GM10266 (cell line): ENCODE measurements around the gene MEF2B.

ENCODE experiments used
- DNase-seq: peaks from one replicate; pipeline ENCODE4 v3.0.0; 2012; ENCODE audit errors: extremely low spot score
- TF ChIP-seq, protein P1 (sequence below): IDR thresholded peaks from 2 replicates; pipeline ENCODE4 v1.5.1; 2012; ENCODE audit warnings: mild to moderate bottlenecking, low read depth; ENCODE audit not compliant: control insufficient read depth, insufficient read depth; ENCODE audit errors: missing control alignments

Gene MEF2B

DNA sequence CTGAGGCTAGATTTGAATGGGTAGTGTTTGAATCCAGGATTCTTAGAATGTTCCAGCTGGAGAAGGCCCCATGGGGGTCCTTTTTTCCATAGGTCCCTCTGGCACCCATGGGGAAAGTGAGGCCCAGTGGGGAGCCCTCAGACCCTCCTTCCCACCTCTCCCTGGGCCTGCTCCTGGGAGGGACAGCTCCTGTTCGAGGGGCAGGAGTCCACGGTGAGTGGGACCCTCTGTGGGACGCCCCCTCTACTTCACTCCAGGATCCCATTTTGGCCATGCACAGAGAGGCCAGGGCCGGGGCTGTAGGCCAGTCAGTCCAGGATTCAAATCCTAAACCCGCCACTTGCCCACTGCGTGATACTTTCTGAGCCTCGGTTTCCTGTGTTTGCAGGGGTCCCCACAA is 7.6 kb downstream of the MEF2B start:
- no peak for DNase-seq
- TF ChIP-seq, protein P1, sequence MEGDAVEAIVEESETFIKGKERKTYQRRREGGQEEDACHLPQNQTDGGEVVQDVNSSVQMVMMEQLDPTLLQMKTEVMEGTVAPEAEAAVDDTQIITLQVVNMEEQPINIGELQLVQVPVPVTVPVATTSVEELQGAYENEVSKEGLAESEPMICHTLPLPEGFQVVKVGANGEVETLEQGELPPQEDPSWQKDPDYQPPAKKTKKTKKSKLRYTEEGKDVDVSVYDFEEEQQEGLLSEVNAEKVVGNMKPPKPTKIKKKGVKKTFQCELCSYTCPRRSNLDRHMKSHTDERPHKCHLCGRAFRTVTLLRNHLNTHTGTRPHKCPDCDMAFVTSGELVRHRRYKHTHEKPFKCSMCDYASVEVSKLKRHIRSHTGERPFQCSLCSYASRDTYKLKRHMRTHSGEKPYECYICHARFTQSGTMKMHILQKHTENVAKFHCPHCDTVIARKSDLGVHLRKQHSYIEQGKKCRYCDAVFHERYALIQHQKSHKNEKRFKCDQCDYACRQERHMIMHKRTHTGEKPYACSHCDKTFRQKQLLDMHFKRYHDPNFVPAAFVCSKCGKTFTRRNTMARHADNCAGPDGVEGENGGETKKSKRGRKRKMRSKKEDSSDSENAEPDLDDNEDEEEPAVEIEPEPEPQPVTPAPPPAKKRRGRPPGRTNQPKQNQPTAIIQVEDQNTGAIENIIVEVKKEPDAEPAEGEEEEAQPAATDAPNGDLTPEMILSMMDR, result no peak

DNA sequence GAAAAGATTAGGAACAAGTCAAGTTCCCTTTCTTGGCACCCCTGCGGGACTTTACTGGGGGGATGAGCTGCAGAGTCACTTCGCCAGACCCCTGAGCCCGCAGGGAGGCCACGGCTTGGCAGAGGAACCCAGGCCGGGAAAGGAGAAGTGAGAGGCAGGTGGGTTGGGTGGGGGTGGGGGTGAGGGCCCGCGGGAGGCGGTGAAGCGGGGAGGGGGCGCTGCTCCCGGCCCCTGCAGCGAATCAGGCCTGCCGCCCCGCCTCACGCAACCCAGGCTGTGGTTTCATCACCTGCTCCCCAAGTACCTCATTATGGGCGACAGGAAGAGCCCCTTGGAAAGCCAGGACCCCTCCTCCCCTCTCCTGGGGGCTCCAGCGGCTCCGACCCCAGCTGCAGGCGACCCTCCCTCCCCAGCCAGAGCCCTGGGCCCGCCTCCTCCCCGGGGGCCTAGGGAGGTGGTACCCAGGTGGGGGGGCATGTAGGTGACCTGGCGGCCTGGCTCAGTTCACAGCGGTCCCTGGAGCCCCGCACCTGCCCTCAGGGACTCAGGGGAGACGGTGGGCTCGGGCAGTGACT is 9.5 kb downstream of the MEF2B start:
- TF ChIP-seq, protein P1, result no peak
- DNase-seq, result peak; percentile 72

DNA sequence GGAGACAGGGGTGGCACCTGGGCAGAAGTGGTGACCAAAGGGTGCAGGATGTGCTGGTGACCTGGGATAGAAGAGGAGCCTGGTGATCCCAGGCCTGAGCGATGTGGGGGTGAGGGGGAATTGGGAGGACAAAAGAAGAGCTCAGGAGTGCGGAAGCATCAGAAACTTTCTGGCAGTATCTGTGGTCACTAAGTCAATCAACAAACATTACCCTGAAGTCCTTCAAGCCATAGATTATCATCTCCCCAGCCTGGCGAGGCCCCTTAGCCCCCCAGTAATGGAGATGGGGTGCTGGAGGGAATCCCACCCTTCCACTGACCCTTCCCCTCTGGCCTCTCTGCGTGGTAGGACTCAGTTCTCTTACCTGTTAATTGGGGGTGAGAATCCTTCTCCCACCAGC is 10.5 kb downstream of the MEF2B start:
- TF ChIP-seq, protein P1, result no peak
- no peak for DNase-seq

DNA sequence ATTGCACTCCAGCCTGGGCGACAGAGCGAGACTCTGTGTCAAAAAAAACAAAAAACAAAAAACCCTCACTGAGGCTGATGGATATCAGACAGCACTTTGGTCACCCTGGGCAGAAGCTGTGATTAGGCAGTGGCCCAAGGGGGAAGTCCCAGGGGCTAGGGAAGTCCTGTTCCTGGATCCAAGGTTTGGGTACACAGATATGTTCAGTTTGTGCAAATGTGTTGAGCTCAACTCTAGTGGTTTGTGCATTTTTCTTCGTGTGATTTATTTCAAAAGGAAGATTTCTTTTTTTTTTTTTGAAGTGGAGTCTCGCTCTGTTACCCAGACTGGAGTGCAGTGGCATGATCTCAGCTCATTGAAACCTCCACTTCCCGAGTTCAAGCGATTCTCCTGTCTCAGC is 12.3 kb downstream of the MEF2B start:
- TF ChIP-seq, protein P1, result no peak
- DNase-seq, result no peak

DNA sequence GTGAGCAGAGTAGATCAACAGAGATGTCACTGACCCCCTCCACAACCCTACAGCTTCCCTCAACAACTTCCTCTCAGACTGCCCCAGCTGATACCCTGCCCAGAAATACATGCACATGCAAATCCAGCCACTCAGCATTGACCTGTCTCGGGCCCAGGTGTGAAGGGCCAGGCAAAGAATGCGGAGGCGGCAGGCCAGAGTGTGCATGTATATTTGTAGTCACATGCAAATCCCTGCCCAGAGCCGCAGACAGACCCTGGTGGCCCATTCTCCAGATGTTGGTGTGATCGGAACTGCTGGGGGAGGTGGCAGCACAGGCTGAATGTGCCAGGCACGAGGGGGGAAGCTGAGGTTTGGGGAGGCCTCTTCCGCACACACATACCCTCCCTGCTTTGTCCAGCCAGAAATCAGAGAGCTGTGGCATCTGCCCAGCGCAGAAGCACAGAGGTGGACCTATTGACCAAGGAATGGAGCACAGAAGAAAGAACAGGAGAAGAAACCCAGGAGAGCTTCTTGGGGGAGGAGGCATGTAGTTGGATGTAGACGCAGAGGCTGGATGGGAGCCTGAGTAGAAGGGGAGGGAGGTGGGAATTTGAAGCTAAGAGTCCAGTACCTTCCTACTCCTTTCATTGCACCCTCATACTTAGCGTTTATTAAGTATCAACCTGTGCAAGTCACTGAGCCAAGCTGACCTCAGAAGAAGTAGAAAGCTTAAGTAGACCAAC is 14.4 kb downstream of the MEF2B start:
- DNase-seq, result no peak
- TF ChIP-seq, protein P1, result no peak

DNA sequence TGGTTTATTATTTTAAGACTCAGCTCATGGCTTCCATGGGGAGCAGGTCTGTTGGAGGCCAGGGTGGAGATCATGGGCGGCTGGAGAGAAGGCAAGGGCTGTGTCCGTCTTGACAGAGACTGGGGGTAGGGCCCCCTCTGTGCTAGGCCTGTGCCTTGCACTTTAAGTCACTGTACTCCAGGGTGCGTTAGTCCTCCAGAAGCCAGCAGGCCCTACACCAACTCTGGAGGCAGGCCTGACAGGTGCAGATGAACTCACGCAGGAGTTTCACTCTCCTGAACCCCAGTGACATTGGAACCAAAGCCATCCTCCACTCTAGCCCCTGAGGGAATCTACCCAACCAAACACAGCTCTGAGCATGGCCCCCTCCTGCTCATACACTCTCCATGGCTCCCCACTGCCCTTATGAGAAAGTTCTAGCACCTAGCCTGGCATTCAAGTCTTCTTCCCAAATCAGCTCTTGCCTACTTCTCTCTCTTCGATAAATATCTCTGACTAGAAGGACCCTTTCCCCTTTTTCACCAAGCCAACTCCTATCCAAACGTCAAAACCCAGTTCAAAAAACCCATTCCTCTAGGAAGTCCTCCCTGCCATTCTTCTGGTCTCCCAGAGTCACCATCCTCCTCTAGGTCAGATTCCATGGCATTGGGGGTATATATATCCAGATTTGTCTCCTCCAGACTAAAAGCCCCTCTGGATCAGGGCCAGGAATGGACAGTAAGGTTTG is 15.1 kb downstream of the MEF2B start:
- TF ChIP-seq, protein P1, result no peak
- no peak for DNase-seq
